Kidney tubule cell (primary cell): ENCODE measurements around the gene SAFB.

ENCODE experiments used
- DNase-seq: peaks from one replicate; pipeline ENCODE4 v3.0.0-alpha.2; 2018; ENCODE audit warnings: low spot score

Gene SAFB

GRCh38 chr19:5666921-5667610 is 44.2 kb downstream of the SAFB start:
- DNase-seq = no peak

DNA sequence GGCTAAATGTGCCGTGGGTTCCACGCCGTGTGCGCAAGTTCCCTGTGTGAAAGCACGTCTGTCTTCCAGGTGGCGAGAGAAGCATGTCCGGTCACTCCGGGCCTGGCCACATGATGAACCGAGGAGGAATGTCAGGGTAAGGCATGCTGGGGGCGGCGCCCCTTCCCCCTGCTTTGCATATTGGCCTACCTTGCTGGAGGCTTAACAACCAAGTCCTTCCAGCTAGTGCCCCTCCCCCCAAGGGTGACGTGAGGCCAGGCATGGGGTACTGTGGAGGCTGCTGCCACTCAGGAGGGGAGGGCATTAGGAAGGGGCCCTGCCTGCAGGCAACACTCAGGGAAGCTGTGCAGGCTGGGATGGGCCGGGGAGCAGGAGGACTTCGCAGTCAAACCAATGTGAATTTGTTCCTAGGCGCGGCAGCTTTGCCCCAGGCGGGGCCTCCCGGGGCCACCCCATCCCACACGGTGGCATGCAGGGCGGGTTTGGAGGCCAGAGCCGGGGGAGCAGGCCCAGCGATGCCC is 44.9 kb downstream of the SAFB start:
- peak; percentile 41 for DNase-seq

DNA sequence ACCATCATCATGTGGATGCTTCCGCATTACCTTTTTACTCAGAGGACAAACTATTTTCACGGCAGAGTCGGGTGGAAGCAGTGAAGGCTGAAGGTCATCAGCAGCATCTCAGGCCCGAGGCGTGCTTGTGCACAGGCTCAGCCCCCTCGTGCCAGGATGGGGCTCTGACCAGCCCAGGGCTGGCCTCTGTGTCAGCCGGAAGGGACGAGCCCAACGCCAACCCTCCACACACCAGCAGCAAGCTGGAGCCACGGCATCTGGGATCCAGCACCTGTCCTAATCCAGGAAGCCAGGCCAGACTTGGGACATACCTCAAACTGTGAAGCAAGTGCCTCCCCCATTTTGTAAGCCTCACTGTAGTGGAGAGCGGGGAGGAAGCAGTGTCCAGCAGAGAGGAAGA is 46.3 kb downstream of the SAFB start:
- no peak for DNase-seq

GRCh38 chr19:5671600-5671999 is 48.7 kb downstream of the SAFB start:
- DNase-seq = no peak

DNA sequence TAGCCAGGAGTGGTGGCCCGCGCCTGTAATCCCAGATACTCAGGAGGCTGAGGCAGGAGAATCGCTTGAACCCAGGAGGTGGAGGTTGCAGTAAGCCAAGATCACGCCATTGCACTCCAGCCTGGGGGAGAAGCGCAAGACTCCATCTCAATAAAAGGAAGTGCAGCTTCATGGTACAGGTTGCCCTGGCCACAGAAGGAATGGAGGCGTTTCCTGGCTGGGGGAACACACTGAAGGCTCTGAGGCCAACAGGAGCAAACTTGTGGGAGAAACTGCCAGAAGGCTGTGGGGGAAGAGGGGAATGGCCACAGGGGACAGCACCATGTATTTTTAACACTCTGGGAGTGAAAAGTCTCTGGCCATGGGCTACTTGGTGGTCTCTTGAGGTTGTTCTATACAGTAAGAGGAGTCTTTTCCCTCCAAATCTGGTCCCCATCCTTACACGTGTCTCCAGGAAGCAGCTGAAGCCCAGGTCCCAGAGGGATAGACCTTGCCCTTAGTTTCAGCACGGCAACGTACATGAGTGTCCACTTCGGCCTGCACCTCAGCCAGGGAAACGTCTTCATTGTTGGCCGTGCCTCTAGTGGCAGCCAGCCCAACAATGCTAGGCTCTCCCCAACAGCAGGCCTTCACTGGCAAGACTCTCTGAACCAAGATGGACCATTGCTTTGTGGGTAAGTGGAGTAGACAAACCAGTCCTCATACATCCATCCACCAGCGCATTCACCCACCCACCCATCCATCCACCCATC is 50.0 kb downstream of the SAFB start:
- DNase-seq = no peak

DNA sequence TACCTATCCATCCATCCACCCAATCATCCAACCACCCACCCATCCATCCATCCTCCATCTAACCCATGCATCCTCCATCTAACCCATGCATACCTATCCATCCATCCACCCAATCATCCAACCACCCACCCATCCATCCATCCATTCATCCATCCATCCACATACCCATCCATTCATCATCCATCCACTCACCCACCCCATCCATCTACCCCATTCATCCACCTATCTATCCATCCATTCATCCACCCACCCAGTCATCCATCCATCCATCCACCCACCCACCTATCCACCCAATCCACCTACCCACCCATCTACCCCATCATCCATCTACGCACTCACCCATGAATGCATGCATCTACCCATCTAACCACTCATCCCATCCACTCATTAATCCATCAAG is 50.9 kb downstream of the SAFB start:
- DNase-seq = no peak

GRCh38 chr19:5674714-5675113 is 51.8 kb downstream of the SAFB start:
- no peak for DNase-seq

- DNase-seq = no peak
These were observed 53.4 kb downstream of the SAFB start for GRCh38 chr19:5676105-5676771.

DNA sequence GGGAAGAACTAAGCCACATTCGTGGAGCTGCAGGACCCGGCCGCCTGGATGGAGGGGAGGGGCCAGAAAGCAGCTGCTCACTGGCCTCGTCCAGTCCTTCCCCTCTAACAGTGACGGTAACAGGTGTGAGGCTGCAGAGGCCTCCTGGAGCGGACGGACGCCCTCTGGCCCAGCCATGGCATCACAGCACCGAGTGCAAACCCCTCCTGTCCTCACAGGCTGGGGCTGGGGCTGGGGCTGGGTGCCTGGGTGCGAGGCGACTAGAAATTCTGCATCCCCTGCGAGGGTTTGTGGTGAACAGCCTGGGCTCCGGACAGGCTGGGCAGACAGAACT is 53.9 kb downstream of the SAFB start:
- no peak for DNase-seq

DNA sequence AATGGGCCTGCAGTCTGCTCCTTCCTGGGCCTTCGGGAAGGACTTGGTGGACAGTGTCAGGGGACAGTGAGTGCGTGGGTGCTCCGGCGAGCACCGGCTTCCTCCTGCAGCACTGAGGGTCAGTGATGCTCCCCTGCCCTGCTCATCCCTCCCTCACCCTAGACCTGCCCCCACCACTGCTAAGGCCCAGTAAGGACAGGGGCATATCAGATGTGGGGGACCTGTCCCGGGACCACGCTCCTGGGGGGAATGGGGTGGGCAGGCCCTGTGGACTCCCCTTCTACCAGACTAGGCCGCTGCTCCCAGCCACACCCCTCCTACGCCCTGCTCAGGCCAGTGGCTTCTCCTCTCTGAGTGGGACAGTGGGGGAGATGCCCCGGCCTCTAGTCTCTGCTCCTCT is 54.3 kb downstream of the SAFB start:
- no peak for DNase-seq

- DNase-seq = no peak
These were observed 54.7 kb downstream of the SAFB start for GRCh38 chr19:5677580-5677979.

- no peak for DNase-seq
These were observed 55.3 kb downstream of the SAFB start for GRCh38 chr19:5678071-5678718.

DNA sequence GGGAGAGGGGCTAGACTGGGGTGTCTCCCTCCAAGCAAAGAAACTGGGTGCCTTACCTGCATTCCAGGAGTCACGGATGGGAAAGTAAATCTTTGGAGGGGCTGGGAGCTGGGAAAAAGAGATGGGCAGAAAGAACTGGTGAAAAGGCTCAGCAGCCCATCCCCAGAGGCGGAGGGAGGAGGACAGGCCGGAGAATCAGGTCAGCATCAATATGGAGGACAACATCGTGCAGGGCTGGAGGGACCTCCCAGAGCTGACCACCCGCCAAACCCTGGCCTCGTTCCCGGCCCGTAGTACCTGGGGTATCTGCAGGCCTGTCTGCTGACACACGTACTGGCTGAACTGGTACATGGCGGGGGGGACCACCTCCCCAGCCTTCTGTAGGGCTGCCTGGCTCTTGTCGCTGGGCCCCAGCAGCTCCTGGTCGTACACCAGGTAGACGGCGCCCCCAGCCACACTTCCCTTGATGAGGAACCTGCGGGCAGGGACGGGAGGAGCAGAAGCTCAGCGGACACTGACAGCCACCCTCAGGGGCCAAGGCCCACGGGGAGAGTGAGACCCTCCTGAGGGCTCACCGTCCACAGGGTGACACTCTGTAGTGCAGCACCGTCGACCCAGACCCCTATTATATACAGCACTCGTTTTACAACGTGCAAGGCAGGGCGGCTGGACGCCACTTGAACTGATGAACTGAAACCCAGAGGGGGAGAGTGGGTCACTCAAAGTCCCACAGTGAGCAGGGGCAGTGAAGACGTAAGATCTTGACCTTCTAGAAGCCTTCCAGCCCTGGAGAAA is 56.6 kb downstream of the SAFB start:
- DNase-seq = no peak

DNA sequence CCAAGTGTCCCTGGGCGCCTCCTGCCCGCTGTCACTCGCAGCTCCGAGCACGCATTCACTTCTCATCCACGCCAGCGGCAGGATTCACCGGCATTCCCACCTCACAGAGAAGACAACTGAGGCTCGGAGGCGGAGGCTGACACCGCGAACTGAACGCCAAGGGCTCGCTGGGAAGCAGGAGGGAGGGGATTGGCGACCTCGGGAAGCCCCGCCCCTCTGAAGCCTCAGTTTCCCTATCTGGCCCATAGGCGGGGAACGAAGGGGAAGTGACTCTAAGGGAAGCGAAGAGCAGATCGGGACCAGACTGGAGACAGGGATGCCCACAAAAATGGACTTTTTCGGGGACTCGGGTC is 57.2 kb downstream of the SAFB start:
- peak; percentile 37 for DNase-seq

GRCh38 chr19:5680437-5681368 is 57.8 kb downstream of the SAFB start, which contains the start of the genes HSD11B1L and MICOS13:
Gene HSD11B1L (plus strand): TSS chr19:5681027. CDS start chr19:5684833, 3,806 bp downstream.
Gene MICOS13 (minus strand): TSS chr19:5680516. CDS start chr19:5680486, 30 bp downstream.
- DNase-seq = peak; percentile 99

GRCh38 chr19:5681391-5682106 is 58.7 kb downstream of the SAFB start:
- no peak for DNase-seq

DNA sequence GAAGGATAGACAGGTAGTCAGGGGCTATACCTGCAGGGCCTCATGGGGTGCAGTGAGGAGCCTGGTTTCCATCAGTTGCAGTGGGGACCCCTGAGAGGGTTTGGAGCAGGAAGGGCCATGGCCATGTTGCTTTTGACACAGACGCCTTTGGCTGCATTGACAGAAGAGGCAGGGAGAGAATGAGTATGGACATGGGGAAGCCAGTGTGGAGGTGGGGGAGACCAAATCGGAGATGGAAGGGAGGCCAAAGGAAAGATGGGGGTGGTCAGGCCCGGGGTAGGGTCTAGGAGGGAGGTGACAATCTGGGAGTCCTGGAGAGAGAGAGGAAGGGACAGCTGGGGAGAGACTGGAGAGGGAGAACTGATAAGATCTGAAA is 59.2 kb downstream of the SAFB start:
- DNase-seq = no peak

- DNase-seq = no peak
These were observed 60.4 kb downstream of the SAFB start for GRCh38 chr19:5683177-5683886.
